SK-N-SH (cell line): ENCODE data around the gene TGFA. TPM values are rescaled to one million over a fixed set of nuclear protein-coding genes. Genes with fewer than 3 reads are reported as not detected.

Source experiments
- CTCF ChIA-PET: fragments of 300-600, 350-600 bp; formaldehyde crosslinking; extraction: SDS; loops from one replicate; lab custom pipeline; 2021; lab: Yijun Ruan, JAX
- POLR2A ChIA-PET: fragments of 350-600 bp; sonication (Branson Sonifier 250); formaldehyde crosslinking; extraction: SDS; loops from one replicate; lab custom pipeline; 2020; ENCODE audit warnings: antibody characterized with exemption, inconsistent platforms; lab: Yijun Ruan, JAX
- DNase-seq: peaks from one replicate; pipeline ENCODE4 v3.0.0; 2012
- H2AFZ ChIP-seq: fragments of 200-600 bp; sonication (generic); 2 replicates; pipeline ENCODE4 v1.8.1; 2016; ENCODE audit warnings: antibody characterized with exemption, mild to moderate bottlenecking, low read depth
- H3F3A ChIP-seq: fragments of 200-600 bp; sonication (generic); replicated peaks from 2 replicates; pipeline ENCODE3; 2016; ENCODE audit warnings: antibody characterized with exemption, mild to moderate bottlenecking; ENCODE audit not compliant: insufficient read depth
- H3K27ac ChIP-seq, 2 experiments: fragments of 200-500 bp in 1 of 2; fragments of 200-600 bp in 1 of 2; sonication (Bioruptor generic) in 1 of 2; sonication (generic), shearing (Covaris generic) in 1 of 2; 2 replicates each; pipeline versions ENCODE4 v1.5.1 to v1.6.1; 2014 to 2016; ENCODE audit warnings: low read depth in 2 of 2, inconsistent platforms in 1 of 2, low read length in 1 of 2, mild to moderate bottlenecking in 1 of 2, mixed read lengths in 1 of 2
- H3K27me3 ChIP-seq: fragments of 200-600 bp; sonication (generic), shearing (Covaris generic); 2 replicates; pipeline ENCODE4 v1.6.1; 2016; ENCODE audit warnings: mixed run types; ENCODE audit not compliant: insufficient read depth
- H3K36me3 ChIP-seq, 2 experiments: fragments of 200-500 bp in 1 of 2; fragments of 200-600 bp in 1 of 2; sonication (Bioruptor generic) in 1 of 2; sonication (generic) in 1 of 2; replicated peaks in 1 of 2; 2 replicates each; pipeline versions ENCODE3 to v1.5.1; 2014 to 2016; ENCODE audit warnings: low read length in 1 of 2, mild to moderate bottlenecking in 1 of 2; ENCODE audit not compliant: insufficient read depth in 2 of 2, control insufficient read depth in 1 of 2
- H3K4me1 ChIP-seq, 2 experiments: fragments of 200-500 bp in 1 of 2; fragments of 200-600 bp in 1 of 2; sonication (Bioruptor generic) in 1 of 2; sonication (generic), shearing (Covaris generic) in 1 of 2; 2 replicates each; pipeline versions ENCODE4 v1.5.1 to v1.6.1; 2014 to 2016; ENCODE audit warnings: low read depth in 1 of 2, low read length in 1 of 2, mixed run types in 1 of 2; ENCODE audit not compliant: insufficient read depth in 2 of 2, control insufficient read depth in 1 of 2
- H3K4me2 ChIP-seq: fragments of 200-600 bp; sonication (generic), shearing (Covaris generic); 2 replicates; pipeline ENCODE4 v1.6.1; 2017; ENCODE audit warnings: mixed run types
- H3K4me3 ChIP-seq, 2 experiments: fragments of 200-500 bp in 1 of 2; fragments of 200-600 bp in 1 of 2; sonication (Bioruptor generic) in 1 of 2; sonication (generic), shearing (Covaris generic) in 1 of 2; 2 replicates each; pipeline versions ENCODE4 v1.5.1 to v1.8.1; 2014 to 2016; ENCODE audit warnings: low read depth in 2 of 2, inconsistent platforms in 1 of 2, low read length in 1 of 2, mild to moderate bottlenecking in 1 of 2, mixed read lengths in 1 of 2, moderate library complexity in 1 of 2
- H3K79me2 ChIP-seq: fragments of 200-600 bp; sonication (generic); 2 replicates; pipeline ENCODE4 v1.8.1; 2017; ENCODE audit warnings: mild to moderate bottlenecking; ENCODE audit not compliant: insufficient read depth
- H3K9ac ChIP-seq: fragments of 200-600 bp; sonication (generic); 2 replicates; pipeline ENCODE4 v1.6.1; 2017; ENCODE audit warnings: mixed run types
- H3K9me2 ChIP-seq: fragments of 200-600 bp; sonication (generic); 2 replicates; pipeline ENCODE4 v1.6.1; 2017; ENCODE audit warnings: mixed run types
- H3K9me3 ChIP-seq: fragments of 200-600 bp; sonication (generic); 2 replicates; pipeline ENCODE4 v1.6.1; 2017; ENCODE audit warnings: mixed run types, mild to moderate bottlenecking, moderate library complexity
- H4K20me1 ChIP-seq: fragments of 200-600 bp; sonication (generic); 2 replicates; pipeline ENCODE4 v1.6.1; 2017; ENCODE audit warnings: mild to moderate bottlenecking, mixed run types; ENCODE audit not compliant: insufficient read depth
- ELF1 ChIP-seq: IDR thresholded peaks from 2 replicates; pipeline ENCODE4 v1.4.0; 2012
- EP300 ChIP-seq, 2 experiments: IDR thresholded peaks; 2 replicates each; pipeline versions ENCODE4 v1.4.0 to v1.6.1; 2012; ENCODE audit warnings: borderline replicate concordance in 1 of 2, low read depth in 1 of 2, low read length in 1 of 2
- FOSL2 ChIP-seq: IDR thresholded peaks from 2 replicates; pipeline ENCODE4 v1.4.0; 2012; ENCODE audit warnings: low read depth, mild to moderate bottlenecking, moderate library complexity, borderline replicate concordance
- FOXJ3 ChIP-seq: sonication (generic); formaldehyde crosslinking; IDR thresholded peaks from 2 replicates; pipeline ENCODE4 v1.5.1; 2020; ENCODE audit warnings: mild to moderate bottlenecking, missing genetic modification reagents
- FOXM1 ChIP-seq: IDR thresholded peaks from 2 replicates; pipeline ENCODE4 v1.4.0; 2012; ENCODE audit warnings: low read depth, mild to moderate bottlenecking
- GABPA ChIP-seq: IDR thresholded peaks from 2 replicates; pipeline ENCODE4 v1.4.0; 2012; ENCODE audit warnings: low read depth, mild to moderate bottlenecking
- MEF2A ChIP-seq: IDR thresholded peaks from 2 replicates; pipeline ENCODE4 v1.4.0; 2012; ENCODE audit warnings: low read depth, borderline replicate concordance
- NFIC ChIP-seq: IDR thresholded peaks from 2 replicates; pipeline ENCODE4 v1.4.0; 2012; ENCODE audit warnings: borderline replicate concordance
- NRF1 ChIP-seq: IDR thresholded peaks from 2 replicates; pipeline ENCODE4 v1.6.1; 2012; ENCODE audit warnings: low read depth, mild to moderate bottlenecking, low read length
- POLR2AphosphoS5 ChIP-seq: IDR thresholded peaks from 2 replicates; pipeline ENCODE4 v1.6.1; 2012; ENCODE audit warnings: low read depth, low read length
- RAD21 ChIP-seq: IDR thresholded peaks from 2 replicates; pipeline ENCODE4 v1.6.1; 2012; ENCODE audit warnings: mild to moderate bottlenecking, low read length
- RXRA ChIP-seq: IDR thresholded peaks from 2 replicates; pipeline ENCODE4 v1.4.0; 2012; ENCODE audit warnings: low read depth, mild to moderate bottlenecking, borderline replicate concordance
- SIN3A ChIP-seq: IDR thresholded peaks from 2 replicates; pipeline ENCODE4 v1.6.1; 2012; ENCODE audit warnings: low read depth, mild to moderate bottlenecking, low read length, moderate library complexity, borderline replicate concordance
- TAF1 ChIP-seq: IDR thresholded peaks from 2 replicates; pipeline ENCODE4 v1.6.1; 2012; ENCODE audit warnings: low read depth, mild to moderate bottlenecking, low read length, moderate library complexity, borderline replicate concordance
- TCF12 ChIP-seq: IDR thresholded peaks from 2 replicates; pipeline ENCODE4 v1.4.0; 2012
- USF1 ChIP-seq: IDR thresholded peaks from 2 replicates; pipeline ENCODE4 v1.4.0; 2012; ENCODE audit warnings: low read depth, borderline replicate concordance
- USF2 ChIP-seq: fragments of 150-350 bp; IDR thresholded peaks from 2 replicates; pipeline ENCODE4 v1.6.1; 2017; ENCODE audit warnings: antibody characterized with exemption, low read length, low read depth, borderline replicate concordance
- WGBS: methylation state at CpG from one replicate; pipeline ENCODE4 v1.1.6; 2017; ENCODE audit warnings: low lambda C conversion rate; 5-methylcytosine and 5-hydroxymethylcytosine counted together
- polyA plus RNA-seq, 3 experiments: library from polyadenylated mRNA; depleted of rRNA; stranded (reverse); fragments of >200 nt; gene quantifications; 2 replicates each; pipeline ENCODE4 v1.2.3, GENCODE V29; 2012
- TF ChIP-seq, protein P1 (sequence below): fragments of 150-350 bp; IDR thresholded peaks from 2 replicates; pipeline ENCODE4 v1.6.1; 2016; ENCODE audit warnings: mild to moderate bottlenecking, low read depth, low read length
- TF ChIP-seq, protein P2 (sequence below): fragments of 200-600 bp; sonication (generic); IDR thresholded peaks from 2 replicates; pipeline ENCODE4 v1.6.1; 2017; ENCODE audit warnings: antibody characterized with exemption, mild to moderate bottlenecking, moderate library complexity

The TGFA gene
- polyA plus RNA-seq, 1 of the 3 experiments (the other 2 are of a cell fraction), result not detected

- no peak overlapping the region for H3K4me3 ChIP-seq
- CTCF ChIA-PET, result interaction anchor here (0.6 to 2.1 kb wide), 3 partner anchors 20 to 29 kb away, joined by 3 to 4 read pairs (median 3); no protein-coding TSS in a partner anchor
- peaks cover 8% of the 10 kb centered on the region; the same call in 1 of the 2 replicates for H3K27me3 ChIP-seq
Measured at GRCh38 chr2:70498528-70498927, 55.1 kb downstream of the TGFA start.

More at GRCh38 chr2:70498528-70498927, 55.1 kb downstream of the TGFA start:
- no peaks in the 10 kb centered on the region for H3K9me3 ChIP-seq
- no peaks in the 10 kb centered on the region for H3K36me3 ChIP-seq
- H3K4me2 ChIP-seq, result no peak overlapping the region
- H3K27ac ChIP-seq, result no peak overlapping the region
- H3K4me1 ChIP-seq, result peaks cover 0 to 3% of the 10 kb centered on the region in 2 experiments; a peak in 2 of 4 replicates
- no peaks in the 10 kb centered on the region for H4K20me1 ChIP-seq
- no peaks in the 10 kb centered on the region for H3K9me2 ChIP-seq
- TF ChIP-seq, protein P1, sequence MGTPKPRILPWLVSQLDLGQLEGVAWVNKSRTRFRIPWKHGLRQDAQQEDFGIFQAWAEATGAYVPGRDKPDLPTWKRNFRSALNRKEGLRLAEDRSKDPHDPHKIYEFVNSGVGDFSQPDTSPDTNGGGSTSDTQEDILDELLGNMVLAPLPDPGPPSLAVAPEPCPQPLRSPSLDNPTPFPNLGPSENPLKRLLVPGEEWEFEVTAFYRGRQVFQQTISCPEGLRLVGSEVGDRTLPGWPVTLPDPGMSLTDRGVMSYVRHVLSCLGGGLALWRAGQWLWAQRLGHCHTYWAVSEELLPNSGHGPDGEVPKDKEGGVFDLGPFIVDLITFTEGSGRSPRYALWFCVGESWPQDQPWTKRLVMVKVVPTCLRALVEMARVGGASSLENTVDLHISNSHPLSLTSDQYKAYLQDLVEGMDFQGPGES, result no peak
- no peak for TF ChIP-seq POLR2AphosphoS5
- TF ChIP-seq, protein P2, sequence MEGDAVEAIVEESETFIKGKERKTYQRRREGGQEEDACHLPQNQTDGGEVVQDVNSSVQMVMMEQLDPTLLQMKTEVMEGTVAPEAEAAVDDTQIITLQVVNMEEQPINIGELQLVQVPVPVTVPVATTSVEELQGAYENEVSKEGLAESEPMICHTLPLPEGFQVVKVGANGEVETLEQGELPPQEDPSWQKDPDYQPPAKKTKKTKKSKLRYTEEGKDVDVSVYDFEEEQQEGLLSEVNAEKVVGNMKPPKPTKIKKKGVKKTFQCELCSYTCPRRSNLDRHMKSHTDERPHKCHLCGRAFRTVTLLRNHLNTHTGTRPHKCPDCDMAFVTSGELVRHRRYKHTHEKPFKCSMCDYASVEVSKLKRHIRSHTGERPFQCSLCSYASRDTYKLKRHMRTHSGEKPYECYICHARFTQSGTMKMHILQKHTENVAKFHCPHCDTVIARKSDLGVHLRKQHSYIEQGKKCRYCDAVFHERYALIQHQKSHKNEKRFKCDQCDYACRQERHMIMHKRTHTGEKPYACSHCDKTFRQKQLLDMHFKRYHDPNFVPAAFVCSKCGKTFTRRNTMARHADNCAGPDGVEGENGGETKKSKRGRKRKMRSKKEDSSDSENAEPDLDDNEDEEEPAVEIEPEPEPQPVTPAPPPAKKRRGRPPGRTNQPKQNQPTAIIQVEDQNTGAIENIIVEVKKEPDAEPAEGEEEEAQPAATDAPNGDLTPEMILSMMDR, result no peak
- TF ChIP-seq SIN3A, result no peak
- TF ChIP-seq USF2, result no peak
- no peak for TF ChIP-seq FOSL2
- TF ChIP-seq TAF1, result no peak
- no peak for TF ChIP-seq GABPA
- TF ChIP-seq USF1, result no peak
- no peak for TF ChIP-seq TCF12
- TF ChIP-seq ELF1, result no peak
- no peak for TF ChIP-seq RAD21
- TF ChIP-seq NFIC, result no peak
- TF ChIP-seq EP300 (IDR thresholded peaks at IDR 0.05; ENCODE audit: borderline replicate concordance in 1 of 2, low read depth in 1 of 2, low read length in 1 of 2), result no peak
- TF ChIP-seq FOXM1, result no peak
- no peak for TF ChIP-seq NRF1
- no peak for TF ChIP-seq RXRA
- TF ChIP-seq MEF2A, result no peak
- TF ChIP-seq FOXJ3 (CRISPR knock-in tag), result no peak
- TF ChIP-seq, all 33 proteins: peak for 0
- Histone ChIP-seq H3F3A (no peaks in the 10 kb centered on the region), H3K9ac (no peak overlapping the region), H3K79me2 (no peaks in the 10 kb centered on the region), H2AFZ (no peak overlapping the region)
- WGBS, result 14% methylated on average over 1 of the region's 1 CpG
- no peak for DNase-seq
- POLR2A ChIA-PET, result no interaction called here
